GM06990 (cell line): ENCODE data around the gene GALNT18.

Experiments
- DNase-seq: peaks from one replicate; pipeline ENCODE4 v3.0.0-alpha.2; 2011; ENCODE audit not compliant: insufficient read length; ENCODE audit errors: extremely low read depth
- H3K27me3 ChIP-seq: replicated peaks from 2 replicates; pipeline ENCODE4 v1.6.0; 2011; ENCODE audit warnings: low read length; ENCODE audit not compliant: control insufficient read depth, insufficient read depth
- H3K36me3 ChIP-seq: 2 replicates; pipeline ENCODE4 v1.5.1; 2011; ENCODE audit warnings: low read length; ENCODE audit not compliant: control insufficient read depth, insufficient read depth
- H3K4me3 ChIP-seq: replicated peaks from 2 replicates; pipeline ENCODE4 v1.5.1; 2011; ENCODE audit warnings: low read depth, mild to moderate bottlenecking, control low read depth, low read length
- CTCF ChIP-seq: IDR thresholded peaks from 2 replicates; pipeline ENCODE4 v1.5.1; 2011; ENCODE audit warnings: low read length, control low read depth, mild to moderate bottlenecking, inconsistent platforms; ENCODE audit not compliant: insufficient read depth, poor library complexity, severe bottlenecking

The GALNT18 gene

GRCh38 chr11:11514246-11514645 is 107.6 kb downstream of the GALNT18 start:
- Histone ChIP-seq H3K4me3 (no peak overlapping the region), H3K36me3 (no peaks in the 10 kb centered on the region), H3K27me3 (no peaks in the 10 kb centered on the region)
- no peak for DNase-seq
- no peak for TF ChIP-seq CTCF

GRCh38 chr11:11513422-11513821 is 108.4 kb downstream of the GALNT18 start:
- Histone ChIP-seq H3K27me3 (no peaks in the 10 kb centered on the region), H3K4me3 (no peak overlapping the region), H3K36me3 (no peaks in the 10 kb centered on the region)
- no peak for DNase-seq
- TF ChIP-seq CTCF: no peak

GRCh38 chr11:11512929-11513328 is 108.9 kb downstream of the GALNT18 start:
- H3K27me3 ChIP-seq: no peaks in the 10 kb centered on the region
- H3K4me3 ChIP-seq: no peak overlapping the region
- no peaks in the 10 kb centered on the region for H3K36me3 ChIP-seq
- no peak for DNase-seq
- TF ChIP-seq CTCF: no peak

- H3K4me3 ChIP-seq: no peak overlapping the region
- no peak for DNase-seq
- no peak for TF ChIP-seq CTCF
- no peaks in the 10 kb centered on the region for H3K27me3 ChIP-seq
- no peaks in the 10 kb centered on the region for H3K36me3 ChIP-seq
Measured at GRCh38 chr11:11512502-11512901, 109.3 kb downstream of the GALNT18 start.

GRCh38 chr11:11512090-11512489 is 109.7 kb downstream of the GALNT18 start:
- H3K4me3 ChIP-seq: no peak overlapping the region
- no peak for TF ChIP-seq CTCF
- no peak for DNase-seq
- no peaks in the 10 kb centered on the region for H3K27me3 ChIP-seq
- H3K36me3 ChIP-seq: no peaks in the 10 kb centered on the region

GRCh38 chr11:11510939-11511338 is 110.9 kb downstream of the GALNT18 start:
- DNase-seq: no peak
- TF ChIP-seq CTCF: no peak
- Histone ChIP-seq H3K36me3 (no peaks in the 10 kb centered on the region), H3K27me3 (no peaks in the 10 kb centered on the region), H3K4me3 (no peak overlapping the region)
